DND-41 (cell line): Measurements from ENCODE around the gene TBC1D19.

Source experiments
- ATAC-seq: fragments of 200-7000 bp; cut with Tn5 transposase; 3 replicates; pipeline ENCODE4 v1.9.1; 2021; ENCODE audit warnings: low read depth; ENCODE audit not compliant: insufficient read depth
- DNase-seq: peaks from one replicate; pipeline ENCODE4 v3.0.0-alpha.2; 2020
- H2AFZ ChIP-seq: 2 replicates; pipeline ENCODE4 v1.6.0; 2012; ENCODE audit warnings: low read depth, low read length
- H3K27ac ChIP-seq: 2 replicates; pipeline ENCODE4 v1.5.1; 2012; ENCODE audit warnings: low read length, inconsistent platforms
- H3K27me3 ChIP-seq: fragments of 200-600 bp; sonication (generic); 2 replicates; pipeline ENCODE4 v1.6.0; 2012; ENCODE audit warnings: low read length, mild to moderate bottlenecking, inconsistent platforms; ENCODE audit not compliant: insufficient read depth, poor library complexity
- H3K36me3 ChIP-seq: 2 replicates; pipeline ENCODE4 v1.5.1; 2012; ENCODE audit warnings: low read length, inconsistent platforms; ENCODE audit not compliant: insufficient read depth
- H3K4me1 ChIP-seq: 2 replicates; pipeline ENCODE4 v1.5.1; 2012; ENCODE audit warnings: mild to moderate bottlenecking, low read length; ENCODE audit not compliant: insufficient read depth
- H3K4me2 ChIP-seq: 2 replicates; pipeline ENCODE4 v1.6.0; 2012; ENCODE audit warnings: mild to moderate bottlenecking, moderate library complexity, low read length, inconsistent platforms; ENCODE audit not compliant: insufficient read depth
- H3K4me3 ChIP-seq, 2 experiments: fragments of 200-600 bp in 1 of 2; shearing (Covaris generic) in 1 of 2; 2 replicates each; pipeline ENCODE4 v1.5.1; 2012 to 2016; ENCODE audit warnings: inconsistent platforms in 2 of 2, low read length in 2 of 2, mild to moderate bottlenecking in 2 of 2, low read depth in 1 of 2, moderate library complexity in 1 of 2
- H3K79me2 ChIP-seq: 2 replicates; pipeline ENCODE4 v1.6.0; 2012; ENCODE audit warnings: low read length, inconsistent platforms; ENCODE audit not compliant: insufficient read depth
- H3K9ac ChIP-seq: 2 replicates; pipeline ENCODE4 v1.6.0; 2012; ENCODE audit warnings: low read depth, mild to moderate bottlenecking, inconsistent platforms, low read length, moderate library complexity
- H3K9me3 ChIP-seq: 2 replicates; pipeline ENCODE4 v1.5.1; 2012; ENCODE audit warnings: low read length, moderate library complexity, mild to moderate bottlenecking, inconsistent platforms; ENCODE audit not compliant: insufficient read depth, severe bottlenecking
- H4K20me1 ChIP-seq: 2 replicates; pipeline ENCODE4 v1.6.0; 2012; ENCODE audit warnings: low read length; ENCODE audit not compliant: insufficient read depth
- CTCF ChIP-seq: IDR thresholded peaks from 2 replicates; pipeline ENCODE4 v1.5.1; 2012; ENCODE audit warnings: borderline replicate concordance, low read length, moderate library complexity, mild to moderate bottlenecking; ENCODE audit not compliant: poor library complexity, severe bottlenecking; ENCODE audit errors: extremely low read depth
- EZH2 ChIP-seq: IDR thresholded peaks from 3 replicates; pipeline ENCODE4 v1.6.1; 2012; ENCODE audit warnings: borderline replicate concordance, low read depth, mild to moderate bottlenecking, moderate library complexity, low read length, inconsistent platforms; ENCODE audit not compliant: severe bottlenecking

The TBC1D19 gene

GRCh38 chr4:26780539-26780938 lies 196.7 kb downstream of the TBC1D19 start:
- no peak for DNase-seq
- H2AFZ ChIP-seq, result no peak overlapping the region
- H3K79me2 ChIP-seq, result no peaks in the 10 kb centered on the region
- H3K4me1 ChIP-seq, result no peaks in the 10 kb centered on the region
- no peak for ATAC-seq
- H3K36me3 ChIP-seq, result no peaks in the 10 kb centered on the region
- no peak overlapping the region for H3K27ac ChIP-seq
- H3K9ac ChIP-seq, result no peak overlapping the region
- H3K4me3 ChIP-seq, result no peak overlapping the region
- H4K20me1 ChIP-seq, result no peaks in the 10 kb centered on the region
- no peaks in the 10 kb centered on the region for H3K9me3 ChIP-seq
- H3K27me3 ChIP-seq, result no peaks in the 10 kb centered on the region
- no peak overlapping the region for H3K4me2 ChIP-seq
- no peak for TF ChIP-seq EZH2
- TF ChIP-seq CTCF, result no peak

- Histone ChIP-seq H3K36me3 (no peaks in the 10 kb centered on the region), H3K9me3 (no peaks in the 10 kb centered on the region), H3K4me1 (no peaks in the 10 kb centered on the region), H2AFZ (no peak overlapping the region), H3K79me2 (no peaks in the 10 kb centered on the region), H3K4me3 (no peak overlapping the region), H3K27ac (no peak overlapping the region), H3K27me3 (no peaks in the 10 kb centered on the region), H3K9ac (no peak overlapping the region), H4K20me1 (no peaks in the 10 kb centered on the region), H3K4me2 (no peak overlapping the region)
- ATAC-seq (no peak), DNase-seq (no peak)
- TF ChIP-seq EZH2 (no peak), CTCF (no peak)
These were observed 198.4 kb downstream of the TBC1D19 start for GRCh38 chr4:26782168-26782829.

GRCh38 chr4:26782830-26783202 lies 198.9 kb downstream of the TBC1D19 start:
- Histone ChIP-seq H3K4me1 (no peaks in the 10 kb centered on the region), H3K9ac (no peak overlapping the region)
- TF ChIP-seq CTCF, result no peak

More at GRCh38 chr4:26782830-26783202, 198.9 kb downstream of the TBC1D19 start:
- Histone ChIP-seq H3K36me3 (no peaks in the 10 kb centered on the region), H3K27ac (no peak overlapping the region), H3K79me2 (no peaks in the 10 kb centered on the region), H2AFZ (no peak overlapping the region), H3K9me3 (no peaks in the 10 kb centered on the region), H3K27me3 (no peaks in the 10 kb centered on the region), H3K4me3 (no peak overlapping the region), H3K4me2 (no peak overlapping the region), H4K20me1 (no peaks in the 10 kb centered on the region)
- DNase-seq, result no peak
- no peak for ATAC-seq
